Measurements from ENCODE around the gene LATS2.

- TF ChIP-seq, protein P1, sequence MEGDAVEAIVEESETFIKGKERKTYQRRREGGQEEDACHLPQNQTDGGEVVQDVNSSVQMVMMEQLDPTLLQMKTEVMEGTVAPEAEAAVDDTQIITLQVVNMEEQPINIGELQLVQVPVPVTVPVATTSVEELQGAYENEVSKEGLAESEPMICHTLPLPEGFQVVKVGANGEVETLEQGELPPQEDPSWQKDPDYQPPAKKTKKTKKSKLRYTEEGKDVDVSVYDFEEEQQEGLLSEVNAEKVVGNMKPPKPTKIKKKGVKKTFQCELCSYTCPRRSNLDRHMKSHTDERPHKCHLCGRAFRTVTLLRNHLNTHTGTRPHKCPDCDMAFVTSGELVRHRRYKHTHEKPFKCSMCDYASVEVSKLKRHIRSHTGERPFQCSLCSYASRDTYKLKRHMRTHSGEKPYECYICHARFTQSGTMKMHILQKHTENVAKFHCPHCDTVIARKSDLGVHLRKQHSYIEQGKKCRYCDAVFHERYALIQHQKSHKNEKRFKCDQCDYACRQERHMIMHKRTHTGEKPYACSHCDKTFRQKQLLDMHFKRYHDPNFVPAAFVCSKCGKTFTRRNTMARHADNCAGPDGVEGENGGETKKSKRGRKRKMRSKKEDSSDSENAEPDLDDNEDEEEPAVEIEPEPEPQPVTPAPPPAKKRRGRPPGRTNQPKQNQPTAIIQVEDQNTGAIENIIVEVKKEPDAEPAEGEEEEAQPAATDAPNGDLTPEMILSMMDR (IDR thresholded peaks at IDR 0.05; ENCODE audit: low read depth, low read length), result no peak
- peak; percentile 45 for TF ChIP-seq POLR2A (IDR thresholded peaks at IDR 0.05; ENCODE audit: extremely low read depth, insufficient read length)
- 0 out of 2 replicates have a peak, but pooled peaks have one; percentile 21 for TF ChIP-seq MAX (IDR thresholded peaks at IDR 0.05; ENCODE audit: low read depth, low read length)
These were observed 14.2 kb upstream of the LATS2 start for GRCh38 chr13:21075379-21076249.
